IPS DF 6.9 (cell line): ENCODE results near the gene ROBO1.
"Not testable (repeated sequence)": the region's sequence is repeated elsewhere in the genome, so short reads cannot be mapped to it uniquely, and the experiment has no call there.

ENCODE experiments used
- DNase-seq: peaks from one replicate; pipeline ENCODE4 v3.0.0-alpha.2; 2013; ENCODE audit warnings: low read depth, low spot score
- H3K27ac ChIP-seq: one replicate; pipeline ENCODE4 v1.5.1; 2013; ENCODE audit warnings: low read length, control low read depth
- H3K27me3 ChIP-seq: 2 replicates; pipeline ENCODE4 v1.6.1; 2013; ENCODE audit warnings: mild to moderate bottlenecking, low read length; ENCODE audit not compliant: control insufficient read depth, insufficient read depth
- H3K36me3 ChIP-seq: 2 replicates; pipeline ENCODE4 v1.6.1; 2013; ENCODE audit warnings: low read length; ENCODE audit not compliant: control insufficient read depth, insufficient read depth
- H3K4me1 ChIP-seq: 2 replicates; pipeline ENCODE4 v1.6.1; 2013; ENCODE audit warnings: low read length; ENCODE audit not compliant: control insufficient read depth, insufficient read depth
- H3K4me3 ChIP-seq: 2 replicates; pipeline ENCODE4 v1.5.1; 2013; ENCODE audit warnings: mild to moderate bottlenecking, low read length
- H3K9me3 ChIP-seq: 2 replicates; pipeline ENCODE4 v1.6.1; 2013; ENCODE audit warnings: low read length, inconsistent platforms; ENCODE audit not compliant: control insufficient read depth, insufficient read depth
- WGBS: extraction: QIAGEN DNeasy Blood & Tissue Kit; methylation state at CpG from one replicate; pipeline ENCODE4 v1.1.7; 2013; ENCODE audit warnings: mixed read lengths, missing lambda C conversion rate; ENCODE audit not compliant: insufficient read length, insufficient coverage; 5-methylcytosine and 5-hydroxymethylcytosine counted together

Gene ROBO1

DNA sequence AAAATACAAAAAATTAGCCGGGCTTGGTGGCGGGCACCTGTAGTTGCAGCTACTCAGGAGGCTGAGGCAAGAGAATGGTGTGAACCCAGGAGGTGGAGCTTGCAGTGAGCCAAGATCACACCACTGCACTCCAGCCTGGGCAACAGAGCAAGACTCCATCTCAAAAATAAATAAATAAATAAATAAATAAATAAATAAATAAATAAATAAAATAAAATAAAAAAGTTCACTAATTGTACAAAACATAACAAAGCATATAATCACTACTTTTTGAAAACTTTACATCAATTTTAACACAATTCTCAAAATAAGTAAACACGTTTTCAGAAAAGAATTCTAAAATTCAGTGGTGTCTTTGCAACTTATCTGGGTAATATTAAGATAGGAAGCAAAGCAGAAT, 1017.5 kb downstream of the ROBO1 start:
- DNase-seq, H3K27me3 ChIP-seq, H3K9me3 ChIP-seq, H3K4me3 ChIP-seq, H3K4me1 ChIP-seq, H3K27ac ChIP-seq, H3K36me3 ChIP-seq: not testable (repeated sequence)
- WGBS: no CpG with 5 or more reads among the region's 3 CpGs

DNA sequence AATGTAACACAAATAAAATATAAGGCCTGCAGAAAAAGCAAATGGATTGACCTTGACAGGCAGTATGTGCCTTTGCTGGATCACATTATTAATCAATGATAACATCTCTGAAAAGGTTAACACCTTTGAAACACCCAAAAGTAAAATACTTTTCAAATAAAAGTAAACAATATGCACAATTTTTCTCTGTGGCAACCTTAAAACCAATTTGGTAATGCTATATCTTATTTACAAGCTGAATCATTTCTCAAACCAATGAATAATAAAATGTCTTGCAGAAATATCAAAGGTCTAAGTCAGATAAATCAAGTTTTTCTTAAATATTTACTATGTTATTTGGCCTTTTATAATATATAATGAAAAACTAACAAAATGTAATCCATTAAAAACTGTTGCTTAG, 1018.7 kb downstream of the ROBO1 start:
- no peaks in the 10 kb centered on the region for H3K9me3 ChIP-seq
- H3K4me1 ChIP-seq: no peaks in the 10 kb centered on the region
- no peak overlapping the region for H3K27ac ChIP-seq
- no peak overlapping the region for H3K4me3 ChIP-seq
- no peaks in the 10 kb centered on the region for H3K27me3 ChIP-seq
- DNase-seq: no peak
- H3K36me3 ChIP-seq: no peaks in the 10 kb centered on the region

DNA sequence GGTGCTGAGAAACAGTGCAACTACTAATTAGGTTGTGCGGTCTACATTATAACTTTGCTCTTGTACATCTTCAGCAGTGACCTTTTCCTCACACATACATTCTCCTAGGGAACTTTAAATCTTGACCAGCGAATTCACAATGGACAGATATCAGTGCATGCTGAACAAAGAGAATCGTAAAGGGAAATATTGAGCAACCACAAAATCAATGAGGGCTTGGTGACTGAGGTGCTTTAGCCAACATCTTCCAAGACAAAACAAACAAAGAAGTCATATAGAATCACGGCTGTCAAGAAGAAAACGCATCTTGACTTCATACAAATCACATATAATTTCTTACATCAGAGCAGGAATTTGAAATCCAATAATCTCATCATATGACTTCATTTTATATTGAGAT, 1022.0 kb downstream of the ROBO1 start:
- H3K4me1 ChIP-seq: no peaks in the 10 kb centered on the region

DNA sequence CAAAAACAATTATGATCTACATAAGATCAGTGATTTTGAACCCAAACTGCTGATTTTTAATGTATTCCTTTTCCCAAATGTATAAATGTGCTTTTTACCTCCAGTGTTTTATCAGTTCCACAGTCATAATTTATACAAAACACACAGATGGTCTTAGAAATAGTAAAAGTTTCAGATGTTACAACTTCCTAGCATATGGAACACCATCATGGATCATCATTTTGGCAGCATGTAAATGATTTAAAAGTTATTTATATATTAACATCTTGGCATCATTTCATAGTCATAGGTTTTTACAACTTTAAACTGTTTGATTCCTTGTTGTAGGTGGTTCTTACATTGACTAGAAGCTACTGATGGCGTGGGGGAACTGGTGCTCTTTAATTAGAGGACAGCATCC, 1025.3 kb downstream of the ROBO1 start:
- H3K27ac ChIP-seq: no peak overlapping the region
- WGBS: no CpG with 5 or more reads among the region's 1 CpG
- H3K27me3 ChIP-seq: no peaks in the 10 kb centered on the region
- no peaks in the 10 kb centered on the region for H3K9me3 ChIP-seq
- no peak for DNase-seq
- no peak overlapping the region for H3K4me3 ChIP-seq
- H3K4me1 ChIP-seq: no peaks in the 10 kb centered on the region
- H3K36me3 ChIP-seq: no peaks in the 10 kb centered on the region

More for the DNA sequence above, 1022.0 kb downstream of the ROBO1 start:
- no peak for DNase-seq
- no CpG with 5 or more reads among the region's 5 CpGs for WGBS
- no peaks in the 10 kb centered on the region for H3K27me3 ChIP-seq
- no peaks in the 10 kb centered on the region for H3K36me3 ChIP-seq
- H3K4me3 ChIP-seq: no peak overlapping the region
- no peaks in the 10 kb centered on the region for H3K9me3 ChIP-seq
- H3K27ac ChIP-seq: no peak overlapping the region

DNA sequence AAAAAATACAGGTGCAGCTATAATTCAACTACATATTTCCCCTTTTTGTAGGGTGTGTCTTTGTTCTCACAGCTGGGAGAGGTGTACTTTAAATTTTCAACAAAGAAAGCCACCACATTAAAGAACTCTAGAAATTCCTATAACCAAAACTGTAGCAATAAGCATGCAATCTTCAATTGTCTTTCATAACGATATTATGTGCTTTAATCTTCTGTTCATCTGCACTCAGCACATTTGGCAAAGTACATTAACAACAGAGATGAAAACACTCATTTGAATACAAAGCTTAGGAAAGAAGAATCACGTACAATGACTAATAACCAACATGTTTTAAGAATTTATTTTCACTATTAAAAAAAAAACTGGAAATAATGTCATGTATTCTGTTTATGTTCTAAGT, 1025.8 kb downstream of the ROBO1 start:
- no peaks in the 10 kb centered on the region for H3K27me3 ChIP-seq
- H3K4me1 ChIP-seq: no peaks in the 10 kb centered on the region
- WGBS: no CpG with 5 or more reads among the region's 2 CpGs
- H3K36me3 ChIP-seq: no peaks in the 10 kb centered on the region
- no peak overlapping the region for H3K4me3 ChIP-seq
- DNase-seq: no peak
- no peaks in the 10 kb centered on the region for H3K9me3 ChIP-seq
- no peak overlapping the region for H3K27ac ChIP-seq

DNA sequence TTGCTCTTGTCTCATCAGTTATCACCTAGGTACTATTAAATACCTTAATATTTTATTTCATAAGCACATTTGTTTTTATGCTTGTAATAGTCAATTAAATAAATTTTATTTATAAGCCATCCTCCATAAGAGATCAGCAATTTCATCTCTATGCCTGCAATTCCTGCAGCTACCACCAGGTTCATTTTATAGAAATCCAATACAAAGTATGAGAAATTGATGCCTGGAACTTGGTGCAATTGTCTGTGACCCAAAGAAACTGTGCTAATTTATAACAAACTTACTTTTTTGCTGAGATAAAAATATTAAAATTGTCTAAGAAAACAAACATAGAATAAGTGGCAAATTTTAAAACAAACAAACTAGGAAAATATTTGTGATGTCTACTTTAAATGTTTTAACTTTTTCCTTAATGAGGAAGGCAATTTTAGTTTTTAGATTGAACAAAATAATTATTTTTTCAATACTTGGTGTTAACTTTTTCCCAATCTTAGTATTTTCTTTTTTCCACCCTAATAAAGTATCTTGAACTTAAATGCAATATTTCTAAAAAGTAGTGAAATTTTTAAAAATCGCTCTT, 1026.6 kb downstream of the ROBO1 start:
- no CpG with 5 or more reads among the region's 1 CpG for WGBS
- H3K36me3 ChIP-seq: no peaks in the 10 kb centered on the region
- H3K27me3 ChIP-seq: no peaks in the 10 kb centered on the region
- DNase-seq: no peak
- H3K27ac ChIP-seq: no peak overlapping the region
- no peaks in the 10 kb centered on the region for H3K4me1 ChIP-seq
- H3K9me3 ChIP-seq: no peaks in the 10 kb centered on the region
- H3K4me3 ChIP-seq: no peak overlapping the region

DNA sequence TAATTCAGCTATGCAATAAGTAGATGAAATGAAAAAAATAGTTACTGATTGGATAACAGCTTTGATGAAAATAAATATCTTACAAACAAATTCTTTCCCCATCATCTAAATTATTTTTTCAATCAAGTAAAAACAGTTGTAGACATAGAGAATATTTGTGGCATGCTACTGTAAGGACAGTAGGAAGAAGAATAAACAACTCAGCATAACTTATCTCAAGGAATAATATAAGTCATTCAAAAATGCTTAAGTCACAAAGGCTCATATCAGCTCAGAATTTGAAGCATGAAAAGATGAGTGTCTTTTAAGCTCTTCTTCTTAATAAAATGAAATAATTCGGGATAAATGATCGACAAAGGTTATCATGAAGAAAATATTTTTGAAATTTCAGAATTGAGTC, 1029.0 kb downstream of the ROBO1 start:
- H3K4me1 ChIP-seq: no peaks in the 10 kb centered on the region
- no peak for DNase-seq
- no peak overlapping the region for H3K4me3 ChIP-seq
- H3K36me3 ChIP-seq: no peaks in the 10 kb centered on the region
- H3K27ac ChIP-seq: no peak overlapping the region
- no peaks in the 10 kb centered on the region for H3K27me3 ChIP-seq
- H3K9me3 ChIP-seq: no peaks in the 10 kb centered on the region
- WGBS: no CpG with 5 or more reads among the region's 2 CpGs

DNA sequence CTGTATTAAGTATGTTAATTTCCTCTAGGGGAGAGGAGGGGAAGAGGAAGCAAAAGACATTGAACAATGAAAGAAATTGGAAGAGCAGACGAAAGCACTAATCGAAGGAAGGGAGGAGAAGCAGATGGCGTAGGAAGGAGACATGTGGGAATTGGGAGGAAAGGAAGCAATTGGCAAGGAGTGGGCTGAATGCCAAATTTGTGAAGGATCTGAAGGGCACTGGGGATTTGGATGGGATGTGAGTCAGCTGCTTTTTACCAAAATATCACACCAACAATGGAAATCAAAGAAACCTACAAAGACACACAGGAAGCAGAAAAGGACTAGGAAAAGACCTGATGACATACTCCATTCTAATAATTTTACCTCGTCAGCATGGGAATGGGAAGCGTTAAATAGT, 1029.8 kb downstream of the ROBO1 start:
- H3K27ac ChIP-seq: no peak overlapping the region
- WGBS: no CpG with 5 or more reads among the region's 5 CpGs
- no peak for DNase-seq
- no peaks in the 10 kb centered on the region for H3K27me3 ChIP-seq
- H3K4me3 ChIP-seq: no peak overlapping the region
- no peaks in the 10 kb centered on the region for H3K36me3 ChIP-seq
- no peaks in the 10 kb centered on the region for H3K9me3 ChIP-seq
- H3K4me1 ChIP-seq: no peaks in the 10 kb centered on the region

DNA sequence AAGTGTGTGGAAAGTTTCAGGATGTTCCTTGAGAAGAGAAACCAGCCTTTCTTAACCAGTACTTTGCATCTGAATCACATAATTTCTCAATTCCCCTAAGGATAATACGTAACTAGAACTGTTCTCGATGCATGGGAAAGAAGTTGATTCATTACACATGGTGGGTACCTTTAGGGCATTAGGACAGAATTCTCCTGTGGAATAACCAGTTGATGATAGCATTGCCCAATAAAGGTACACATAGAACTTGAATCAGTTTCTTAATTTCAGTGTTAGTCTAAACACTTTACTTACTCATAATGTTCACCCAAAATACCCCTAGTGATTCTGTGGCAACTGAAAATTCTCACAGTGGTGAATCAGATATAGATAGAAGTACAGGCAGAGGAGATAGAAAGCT, 1030.9 kb downstream of the ROBO1 start:
- no peak overlapping the region for H3K27ac ChIP-seq
- no peaks in the 10 kb centered on the region for H3K27me3 ChIP-seq
- H3K4me1 ChIP-seq: no peaks in the 10 kb centered on the region
- no peaks in the 10 kb centered on the region for H3K36me3 ChIP-seq
- no peak overlapping the region for H3K4me3 ChIP-seq
- H3K9me3 ChIP-seq: no peaks in the 10 kb centered on the region
- WGBS: no CpG with 5 or more reads among the region's 2 CpGs
- no peak for DNase-seq

DNA sequence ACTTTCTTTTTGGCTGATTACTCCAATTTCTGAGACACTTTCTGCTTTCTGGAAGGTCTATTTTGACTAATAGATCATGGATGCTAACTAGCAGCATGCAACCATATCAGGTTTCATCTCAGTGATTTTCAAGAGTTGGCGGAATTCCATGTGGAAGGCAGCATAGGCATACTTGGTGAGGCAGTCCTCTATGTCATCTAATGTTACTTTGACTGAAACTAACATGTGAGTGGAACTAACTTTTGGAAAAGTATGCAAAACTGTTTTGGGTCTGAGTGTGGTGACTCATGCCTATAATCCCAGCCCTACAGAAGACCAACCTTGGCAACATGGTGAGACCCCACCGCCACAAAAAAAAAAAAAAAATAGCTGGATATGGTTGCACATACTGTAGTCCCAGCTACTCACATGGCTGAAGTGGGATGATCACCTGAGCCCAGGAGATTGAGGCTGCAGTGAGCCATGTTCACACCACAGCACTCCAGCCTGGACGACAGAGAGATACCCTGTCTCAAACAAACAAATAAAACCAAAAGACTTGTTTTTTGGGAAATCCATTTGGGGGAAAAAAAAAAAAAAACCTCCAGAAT, 1033.7 kb downstream of the ROBO1 start:
- DNase-seq: no peak
- WGBS: no CpG with 5 or more reads among the region's 3 CpGs
- no peaks in the 10 kb centered on the region for H3K9me3 ChIP-seq
- no peaks in the 10 kb centered on the region for H3K36me3 ChIP-seq
- no peaks in the 10 kb centered on the region for H3K27me3 ChIP-seq
- H3K27ac ChIP-seq: no peak overlapping the region
- no peaks in the 10 kb centered on the region for H3K4me1 ChIP-seq
- no peak overlapping the region for H3K4me3 ChIP-seq

DNA sequence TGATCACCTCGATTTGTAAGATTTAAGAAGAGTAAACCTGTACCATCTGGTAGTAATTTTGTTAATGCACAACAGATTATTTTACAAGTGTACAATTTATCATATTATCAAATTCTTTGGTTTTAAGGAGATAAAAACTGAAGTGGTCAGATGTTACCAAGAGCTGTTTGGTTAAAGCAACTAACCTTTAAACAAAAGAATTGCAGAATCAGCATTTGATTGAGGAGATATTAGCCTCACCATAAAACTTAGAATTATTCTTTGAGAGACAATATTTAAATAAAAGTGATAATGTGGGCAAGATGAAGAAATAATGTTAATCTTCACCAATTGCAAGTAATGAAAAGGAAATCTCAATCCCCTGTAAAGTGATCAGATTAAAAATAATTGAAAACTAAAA, 1034.9 kb downstream of the ROBO1 start:
- WGBS: no CpG with 5 or more reads among the region's 1 CpG
- DNase-seq: no peak
- Histone ChIP-seq H3K36me3 (no peaks in the 10 kb centered on the region), H3K4me3 (no peak overlapping the region), H3K27ac (no peak overlapping the region), H3K27me3 (no peaks in the 10 kb centered on the region), H3K9me3 (no peaks in the 10 kb centered on the region), H3K4me1 (no peaks in the 10 kb centered on the region)
